Kidney (tissue), 14 donors: ENCODE data around the gene NPBWR2. TPM values are rescaled to one million over a fixed set of nuclear protein-coding genes. Genes with fewer than 3 reads are reported as not detected.

ENCODE experiments used
- DNase-seq, 5 donors: peaks; one replicate each; pipeline ENCODE4 v3.0.0-alpha.2; 2013 to 2020
- FAIRE-seq: peaks from 2 replicates; lab custom pipeline; 2012; peaks lifted over from hg19 to GRCh38; lab: Jason Lieb, UNC
- H3K27ac ChIP-seq, 2 donors: one replicate each; pipeline ENCODE4 v1.7.0; 2013; ENCODE audit warnings: low read depth in 2 of 2, low read length in 2 of 2, inconsistent platforms in 1 of 2
- H3K27me3 ChIP-seq: one replicate; pipeline ENCODE4 v1.7.1; 2013; ENCODE audit warnings: low read length, inconsistent platforms; ENCODE audit not compliant: control insufficient read depth, insufficient read depth
- H3K36me3 ChIP-seq, 3 donors: one replicate each; pipeline versions ENCODE4 v1.7.0 to v1.7.1; 2013; ENCODE audit warnings: low read length in 3 of 3, control low read depth in 1 of 3, inconsistent platforms in 1 of 3; ENCODE audit not compliant: insufficient read depth in 3 of 3, control insufficient read depth in 2 of 3
- H3K4me1 ChIP-seq, 3 donors: one replicate each; pipeline versions ENCODE4 v1.7.0 to v1.7.1; 2013; ENCODE audit warnings: low read length in 3 of 3, inconsistent platforms in 1 of 3, low read depth in 1 of 3; ENCODE audit not compliant: control insufficient read depth in 2 of 3, insufficient read depth in 2 of 3
- H3K4me3 ChIP-seq, 3 donors: one replicate each; pipeline versions ENCODE4 v1.7.0 to v1.8.1; 2013; ENCODE audit warnings: low read length in 3 of 3, control low read depth in 1 of 3, inconsistent platforms in 1 of 3
- H3K9ac ChIP-seq, 3 donors: one replicate each; pipeline versions ENCODE4 v1.7.0 to v1.7.1; 2013; ENCODE audit warnings: low read length in 3 of 3, control low read depth in 1 of 3, inconsistent platforms in 1 of 3
- H3K9me3 ChIP-seq, 3 donors: one replicate each; pipeline versions ENCODE4 v1.7.0 to v1.7.1; 2013; ENCODE audit warnings: low read length in 3 of 3, control low read depth in 1 of 3, inconsistent platforms in 1 of 3; ENCODE audit not compliant: control insufficient read depth in 2 of 3, insufficient read depth in 1 of 3
- intact Hi-C: fragments of 100-400 bp; cut with DNase I; formaldehyde crosslinking; loops from one replicate; pipeline ENCODE4 v1.11.1; 2022
- polyA plus RNA-seq: library from polyadenylated mRNA; stranded (reverse); fragments of 350-450 nt; fragmentation: Illumina TruSeq; extraction: RNeasy Lipid Tissue Mini Kit (QIAGEN cat#74804); gene quantifications from one replicate; pipeline ENCODE4 v1.2.3, GENCODE V29; 2014; ENCODE audit warnings: low read depth, low replicate concordance; ENCODE audit not compliant: insufficient read depth
- total RNA-seq: library from RNA; stranded (reverse); fragmentation: NEBNext Ultra II Directional; extraction: Animal tissue kit (Norgen Biotek cat#: 25700); gene quantifications from one replicate; pipeline ENCODE4 v1.2.1, GENCODE V29; 2021
- TF ChIP-seq, protein P1 (sequence below): IDR thresholded peaks from 3 replicates; pipeline ENCODE4 v1.5.1; 2012; ENCODE audit warnings: mild to moderate bottlenecking, moderate library complexity, borderline replicate concordance; ENCODE audit not compliant: insufficient read depth; ENCODE audit errors: extremely low read depth
- donor health status: control.
- donor health status: control.
- donor health status: control.
- donor health status: control.
- donor health status: control.
- donor health status: DM: yes; HTN: yes; CAD: no.
- donor health status: Normal renal cell carcinoma (clear cell type).

NPBWR2 gene
- total and polyA plus RNA-seq, 2 donors from 2014 or later, result not detected

DNA sequence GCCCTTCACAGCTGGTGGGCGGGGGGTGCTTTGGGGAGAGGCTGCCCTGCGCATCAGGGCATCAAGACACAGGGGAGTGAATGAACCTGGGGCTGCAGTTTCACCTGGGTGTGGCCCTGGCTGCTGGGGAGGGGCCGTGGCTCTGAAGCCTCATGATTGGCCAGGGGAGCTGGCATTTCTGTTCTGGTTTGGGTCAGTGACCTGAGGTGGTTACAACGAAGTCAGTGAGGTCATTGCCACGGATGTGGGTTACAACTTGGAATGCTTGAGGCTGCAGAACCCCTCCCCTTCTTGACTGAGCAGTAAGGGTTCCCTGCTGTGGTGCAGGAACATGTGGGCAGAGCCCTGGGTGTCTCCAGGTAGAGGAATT lies 41.4 kb downstream of the NPBWR2 start:
- Histone ChIP-seq H3K9me3 (no peaks in the 10 kb centered on the region), H3K36me3 (no peaks in the 10 kb centered on the region), H3K9ac (no peak overlapping the region), H3K4me1 (peaks cover 0 to 18% (median 6%) of the 10 kb centered on the region in 3 donors), H3K4me3 (no peak overlapping the region), H3K27ac (no peak overlapping the region), H3K27me3 (no peaks in the 10 kb centered on the region)
- no peak for DNase-seq
- no peak for FAIRE-seq
- intact Hi-C loops, result no loop called here
- TF ChIP-seq, protein P1, sequence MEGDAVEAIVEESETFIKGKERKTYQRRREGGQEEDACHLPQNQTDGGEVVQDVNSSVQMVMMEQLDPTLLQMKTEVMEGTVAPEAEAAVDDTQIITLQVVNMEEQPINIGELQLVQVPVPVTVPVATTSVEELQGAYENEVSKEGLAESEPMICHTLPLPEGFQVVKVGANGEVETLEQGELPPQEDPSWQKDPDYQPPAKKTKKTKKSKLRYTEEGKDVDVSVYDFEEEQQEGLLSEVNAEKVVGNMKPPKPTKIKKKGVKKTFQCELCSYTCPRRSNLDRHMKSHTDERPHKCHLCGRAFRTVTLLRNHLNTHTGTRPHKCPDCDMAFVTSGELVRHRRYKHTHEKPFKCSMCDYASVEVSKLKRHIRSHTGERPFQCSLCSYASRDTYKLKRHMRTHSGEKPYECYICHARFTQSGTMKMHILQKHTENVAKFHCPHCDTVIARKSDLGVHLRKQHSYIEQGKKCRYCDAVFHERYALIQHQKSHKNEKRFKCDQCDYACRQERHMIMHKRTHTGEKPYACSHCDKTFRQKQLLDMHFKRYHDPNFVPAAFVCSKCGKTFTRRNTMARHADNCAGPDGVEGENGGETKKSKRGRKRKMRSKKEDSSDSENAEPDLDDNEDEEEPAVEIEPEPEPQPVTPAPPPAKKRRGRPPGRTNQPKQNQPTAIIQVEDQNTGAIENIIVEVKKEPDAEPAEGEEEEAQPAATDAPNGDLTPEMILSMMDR, result no peak

DNA sequence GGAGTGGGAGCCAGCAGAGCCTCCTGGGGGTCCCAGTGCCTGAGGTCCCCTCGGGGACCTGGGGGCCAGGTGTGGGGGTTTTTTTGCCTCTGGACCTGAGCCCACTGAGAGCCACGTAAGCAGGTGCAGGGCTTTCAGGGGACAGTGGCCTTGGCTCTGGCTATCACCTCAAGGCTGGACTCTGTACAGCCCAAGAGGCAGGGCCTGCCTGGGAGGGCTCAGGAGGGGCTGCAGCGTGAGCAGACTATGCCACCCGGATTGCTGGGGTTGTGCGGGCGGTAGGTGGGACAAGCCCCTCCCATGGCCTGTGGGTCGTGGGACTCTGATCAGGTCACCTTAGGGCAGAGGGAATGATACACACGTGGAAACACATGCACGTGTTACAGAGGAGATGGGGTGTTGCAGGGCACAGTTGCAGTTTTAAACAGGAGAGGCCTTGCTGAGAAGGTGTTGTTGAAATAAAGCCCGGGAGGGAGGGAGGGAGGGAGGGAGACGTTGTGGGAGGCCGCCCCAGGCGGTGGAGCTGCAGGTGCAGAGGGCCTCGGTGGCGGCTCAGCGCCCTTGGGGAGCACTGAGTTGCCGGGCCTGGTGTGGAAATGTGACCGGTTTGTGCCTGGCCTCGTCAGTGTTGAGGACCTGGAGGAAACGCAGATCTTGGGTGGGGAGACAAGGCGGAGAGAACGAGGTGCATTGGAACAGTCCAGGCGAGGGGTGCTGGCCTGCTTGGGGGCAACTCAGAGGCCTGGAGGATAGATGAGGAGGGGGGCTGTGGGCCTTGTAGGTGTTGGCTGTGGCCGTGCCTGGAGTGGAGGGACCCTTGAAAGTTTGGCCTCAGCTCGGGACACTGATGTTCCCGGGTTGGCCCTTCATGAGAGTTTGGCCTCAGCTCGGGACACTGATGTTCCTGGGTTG lies 42.0 kb downstream of the NPBWR2 start:
- Histone ChIP-seq H3K27me3 (no peaks in the 10 kb centered on the region), H3K36me3 (no peaks in the 10 kb centered on the region), H3K27ac (no peak overlapping the region), H3K4me3 (no peak overlapping the region), H3K9me3 (no peaks in the 10 kb centered on the region), H3K4me1 (peaks cover 0 to 18% (median 6%) of the 10 kb centered on the region in 3 donors), H3K9ac (no peak overlapping the region)
- intact Hi-C loops, result no loop called here
- FAIRE-seq, result no peak
- no peak for DNase-seq
- TF ChIP-seq, protein P1, result no peak

DNA sequence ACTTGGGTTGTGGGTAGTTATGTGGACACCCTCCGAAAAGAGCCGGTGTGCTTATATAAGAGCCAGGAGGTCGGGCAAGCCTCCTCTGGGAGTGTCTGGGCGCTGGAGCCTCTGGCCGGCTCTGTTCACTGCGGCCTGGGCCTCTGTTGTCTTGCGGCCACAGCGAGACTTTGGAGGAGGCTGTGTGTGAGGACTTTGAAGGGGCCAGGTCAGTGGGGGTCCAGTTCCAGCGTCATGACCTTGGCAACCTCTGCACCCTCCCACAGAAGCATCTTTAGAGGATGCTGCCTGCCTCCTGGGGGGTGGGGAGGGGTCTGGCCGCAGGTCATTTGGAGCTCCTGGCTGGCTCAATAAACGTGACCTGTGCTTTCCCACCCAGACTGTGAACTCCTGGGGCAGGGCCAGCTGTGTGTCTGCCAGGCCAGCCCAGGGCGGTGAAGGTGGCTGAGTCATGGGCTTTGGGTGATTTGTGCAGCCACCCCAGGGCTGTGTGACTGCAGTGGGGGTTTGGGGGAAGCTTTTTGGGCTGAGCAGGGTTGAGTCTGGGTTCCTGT lies 43.1 kb downstream of the NPBWR2 start:
- Histone ChIP-seq H3K4me3 (peak overlapping the region in 2 of 3 donors; percentile 55 to 74), H3K27ac (no peak overlapping the region), H3K9me3 (no peaks in the 10 kb centered on the region), H3K27me3 (no peaks in the 10 kb centered on the region), H3K4me1 (peaks cover 0 to 18% (median 6%) of the 10 kb centered on the region in 3 donors), H3K36me3 (no peaks in the 10 kb centered on the region), H3K9ac (peak overlapping the region in 2 of 3 donors; percentile 25 to 75)
- intact Hi-C loops, result no loop called here
- DNase-seq (no peak), FAIRE-seq (no peak)
- TF ChIP-seq, protein P1, result no peak
